HEK293 (cell line): ENCODE measurements around the gene ZNF200.

Experiments used
- CTCF ChIA-PET: fragments of 350-600 bp; formaldehyde crosslinking; extraction: SDS; loops from one replicate; lab custom pipeline; 2021; ENCODE audit warnings: antibody characterized with exemption; lab: Yijun Ruan, JAX
- POLR2A ChIA-PET: fragments of 300-600 bp; formaldehyde crosslinking; extraction: SDS; loops from one replicate; lab custom pipeline; 2020; ENCODE audit warnings: antibody characterized with exemption, inconsistent platforms; lab: Yijun Ruan, JAX
- H3K27ac ChIP-seq: fragments of 200-500 bp; sonication (Bioruptor generic); 2 replicates; pipeline ENCODE4 v1.5.1; 2014; ENCODE audit warnings: low read depth, low read length, control low read depth, inconsistent platforms; ENCODE audit errors: extremely low read depth
- H3K36me3 ChIP-seq, 2 experiments: fragments of 200-500 bp in 1 of 2; sonication (Bioruptor generic) in 1 of 2; 1 replicate in 1 of 2; 2 replicates in 1 of 2; pipeline ENCODE4 v1.5.1; 2014 to 2017; ENCODE audit warnings: inconsistent platforms in 2 of 2, low read length in 2 of 2; ENCODE audit not compliant: control insufficient read depth in 2 of 2, insufficient read depth in 1 of 2
- H3K4me1 ChIP-seq: fragments of 200-500 bp; sonication (Bioruptor generic); 2 replicates; pipeline ENCODE4 v1.5.1; 2014; ENCODE audit warnings: mild to moderate bottlenecking, low read length, inconsistent platforms; ENCODE audit not compliant: control insufficient read depth, insufficient read depth
- H3K4me3 ChIP-seq: 2 replicates; pipeline ENCODE4 v1.5.1; 2011; ENCODE audit warnings: low read depth, mild to moderate bottlenecking, control low read depth, low read length, moderate library complexity
- H3K9me3 ChIP-seq: fragments of 200-500 bp; sonication (Bioruptor generic); 2 replicates; pipeline ENCODE4 v1.5.1; 2014; ENCODE audit warnings: low read depth, low read length, inconsistent platforms; ENCODE audit not compliant: control insufficient read depth, insufficient read depth
- SETDB1 ChIP-seq: IDR thresholded peaks from one replicate; pipeline ENCODE4 v1.6.1; 2017; ENCODE audit warnings: mild to moderate bottlenecking, low read length, moderate library complexity, mixed read lengths; ENCODE audit not compliant: insufficient read length
- SP2 ChIP-seq: fragments of 450-650 bp; formaldehyde crosslinking; IDR thresholded peaks from 2 replicates; pipeline ENCODE4 v1.5.1; 2016; ENCODE audit warnings: missing biosample characterization, missing genetic modification characterization
- TRIM28 ChIP-seq: IDR thresholded peaks from 2 replicates; pipeline ENCODE4 v1.6.1; 2011; ENCODE audit warnings: low read length, control low read depth, borderline replicate concordance
- ZFHX2 ChIP-seq: fragments of 450-650 bp; formaldehyde crosslinking; conservative IDR thresholded peaks from 2 replicates; pipeline ENCODE4 v1.5.1; 2016; ENCODE audit warnings: missing biosample characterization, missing genetic modification characterization
- ZNF138 ChIP-seq: fragments of 450-650 bp; formaldehyde crosslinking; IDR thresholded peaks from 2 replicates; pipeline ENCODE4 v1.5.1; 2016; ENCODE audit warnings: missing biosample characterization, missing genetic modification characterization, borderline replicate concordance
- ZNF23 ChIP-seq: fragments of 450-650 bp; formaldehyde crosslinking; IDR thresholded peaks from 2 replicates; pipeline ENCODE4 v1.5.1; 2016; ENCODE audit warnings: missing biosample characterization, missing genetic modification characterization, borderline replicate concordance
- ZNF335 ChIP-seq: fragments of 450-650 bp; formaldehyde crosslinking; conservative IDR thresholded peaks from 2 replicates; pipeline ENCODE4 v1.5.1; 2016; ENCODE audit warnings: missing biosample characterization, missing genetic modification characterization
- ZNF555 ChIP-seq: fragments of 450-650 bp; formaldehyde crosslinking; conservative IDR thresholded peaks from 2 replicates; pipeline ENCODE4 v1.5.1; 2017; ENCODE audit warnings: missing biosample characterization, mild to moderate bottlenecking, missing genetic modification characterization, inconsistent platforms
- ZNF626 ChIP-seq: fragments of 450-650 bp; sonication (Bioruptor Pico); formaldehyde crosslinking; IDR thresholded peaks from 2 replicates; pipeline ENCODE4 v1.5.1; 2018; ENCODE audit warnings: missing biosample characterization, missing genetic modification characterization, inconsistent platforms
- ZNF707 ChIP-seq: fragments of 450-650 bp; formaldehyde crosslinking; IDR thresholded peaks from 2 replicates; pipeline ENCODE4 v1.5.1; 2016; ENCODE audit warnings: missing biosample characterization, missing genetic modification characterization
- TF ChIP-seq, protein P1 (sequence below): fragments of 450-650 bp; formaldehyde crosslinking; IDR thresholded peaks from 2 replicates; pipeline ENCODE4 v1.5.1; 2017; ENCODE audit warnings: missing biosample characterization, missing genetic modification characterization
- TF ChIP-seq, protein P2 (sequence below): fragments of 450-650 bp; formaldehyde crosslinking; IDR thresholded peaks from 2 replicates; pipeline ENCODE4 v1.5.1; 2016; ENCODE audit warnings: missing biosample characterization, missing genetic modification characterization
- TF ChIP-seq, protein P3 (sequence below): fragments of 450-650 bp; formaldehyde crosslinking; conservative IDR thresholded peaks from 2 replicates; pipeline ENCODE4 v1.5.1; 2016; ENCODE audit warnings: low read depth, missing biosample characterization, missing genetic modification characterization
- TF ChIP-seq, protein P4 (sequence below): fragments of 450-650 bp; IDR thresholded peaks from 2 replicates; pipeline ENCODE4 v1.5.1; 2018; ENCODE audit warnings: missing biosample characterization, missing genetic modification characterization

Gene ZNF200

DNA sequence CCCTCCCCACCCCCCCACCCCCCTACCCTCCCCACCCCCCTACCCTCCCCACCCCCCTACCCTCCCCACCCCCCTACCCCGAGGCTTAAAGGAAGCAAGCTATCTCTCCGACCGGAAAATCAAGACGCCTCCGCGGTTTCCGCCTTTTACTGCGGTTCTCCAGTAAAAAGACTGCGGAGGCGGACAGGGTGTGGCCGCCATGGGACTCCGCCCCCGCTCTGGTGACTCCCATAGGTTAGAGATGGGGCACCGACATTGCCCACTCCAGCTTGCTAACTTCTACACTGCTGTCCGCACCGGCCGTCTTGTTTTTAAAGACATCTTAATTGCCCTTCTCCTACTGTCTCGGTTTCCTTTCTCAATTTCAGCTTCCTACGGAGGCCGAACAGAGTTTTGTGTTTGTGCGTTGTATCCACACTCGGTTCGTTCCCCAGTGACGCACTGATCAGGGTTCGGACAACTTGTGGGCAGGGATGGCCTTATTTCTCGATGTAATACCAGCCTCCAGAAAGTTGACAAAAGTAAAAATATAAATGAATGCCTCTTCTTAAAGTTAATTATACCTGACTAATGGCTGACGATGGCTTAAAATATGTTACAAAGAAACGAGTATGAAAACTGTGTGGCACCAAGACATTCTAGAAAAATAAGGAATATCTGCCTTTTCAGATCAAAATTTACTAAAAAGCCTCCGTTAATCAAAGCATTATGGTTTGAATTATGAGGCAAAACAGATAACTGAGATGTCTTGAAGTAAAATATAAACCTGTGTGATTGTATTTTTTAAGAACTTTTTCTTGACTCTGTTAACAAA lies 1.1 kb upstream of the ZNF200 start:
- H3K4me3 ChIP-seq: no peak overlapping the region
- TF ChIP-seq ZNF555: no peak
- TF ChIP-seq, protein P1, sequence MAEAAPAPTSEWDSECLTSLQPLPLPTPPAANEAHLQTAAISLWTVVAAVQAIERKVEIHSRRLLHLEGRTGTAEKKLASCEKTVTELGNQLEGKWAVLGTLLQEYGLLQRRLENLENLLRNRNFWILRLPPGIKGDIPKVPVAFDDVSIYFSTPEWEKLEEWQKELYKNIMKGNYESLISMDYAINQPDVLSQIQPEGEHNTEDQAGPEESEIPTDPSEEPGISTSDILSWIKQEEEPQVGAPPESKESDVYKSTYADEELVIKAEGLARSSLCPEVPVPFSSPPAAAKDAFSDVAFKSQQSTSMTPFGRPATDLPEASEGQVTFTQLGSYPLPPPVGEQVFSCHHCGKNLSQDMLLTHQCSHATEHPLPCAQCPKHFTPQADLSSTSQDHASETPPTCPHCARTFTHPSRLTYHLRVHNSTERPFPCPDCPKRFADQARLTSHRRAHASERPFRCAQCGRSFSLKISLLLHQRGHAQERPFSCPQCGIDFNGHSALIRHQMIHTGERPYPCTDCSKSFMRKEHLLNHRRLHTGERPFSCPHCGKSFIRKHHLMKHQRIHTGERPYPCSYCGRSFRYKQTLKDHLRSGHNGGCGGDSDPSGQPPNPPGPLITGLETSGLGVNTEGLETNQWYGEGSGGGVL (tag by site-specific recombination): 0 out of 2 replicates have a peak, but pooled peaks have one; percentile 17
- TF ChIP-seq ZFHX2 (tag by site-specific recombination): 0 out of 2 replicates have a peak, but pooled peaks have one; percentile 16
- peak; percentile 91 for TF ChIP-seq SETDB1
- TF ChIP-seq SP2 (tag by site-specific recombination): peak; percentile 28; the same call in 1 of the 2 replicates
- CTCF ChIA-PET: interaction anchor here (0.7 kb wide), 1 partner anchor 22 kb away, joined by 3 read pairs; no protein-coding TSS in a partner anchor
- POLR2A ChIA-PET: interaction anchor here (0.8 to 2.8 kb wide), 4 partner anchors 17 to 165 kb away, joined by 3 to 12 read pairs (median 4); partner anchors contain the start of genes ZNF174, ZNF263 and ZSCAN32
- no peaks in the 10 kb centered on the region for H3K9me3 ChIP-seq
- 0 out of 2 replicates have a peak, but pooled peaks cover 2% of the 10 kb centered on the region for H3K4me1 ChIP-seq
- peaks cover 9 to 30% of the 10 kb centered on the region in 2 experiments for H3K36me3 ChIP-seq
- H3K27ac ChIP-seq: no peak overlapping the region

DNA sequence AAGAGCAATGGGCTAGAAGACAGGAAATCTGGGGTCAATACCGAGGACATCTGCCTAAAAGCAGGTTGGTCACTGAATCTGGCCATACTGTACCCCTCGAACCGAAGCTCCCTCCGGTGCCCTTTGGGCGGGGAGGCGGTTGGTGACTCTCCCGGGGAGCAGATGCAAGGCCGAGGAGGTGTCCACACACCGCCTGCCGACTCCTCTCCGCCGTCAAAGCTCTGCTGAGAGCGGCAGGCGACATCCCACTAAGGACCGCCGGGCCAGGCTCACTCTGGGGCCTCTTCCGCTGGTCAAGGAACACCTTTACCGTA lies 458 bp downstream of the ZNF200 start:
- POLR2A ChIA-PET: interaction anchor here (0.6 to 2.8 kb wide), 6 partner anchors 15 to 100 kb away, joined by 3 to 12 read pairs (median 4); partner anchors contain the start of genes ZNF213 and ZNF263
- Histone ChIP-seq H3K36me3 (peaks cover 25 to 45% of the 10 kb centered on the region in 2 experiments), H3K4me3 (peak overlapping the region; percentile 95), H3K27ac (peak overlapping the region; percentile 80)
- TF ChIP-seq ZNF707 (tag by site-specific recombination) (0 out of 2 replicates have a peak, but pooled peaks have one; percentile 16), ZNF138 (tag by site-specific recombination) (no peak), ZNF335 (tag by site-specific recombination) (0 out of 2 replicates have a peak, but pooled peaks have one; percentile 98)
- TF ChIP-seq, all 188 proteins: peak for 2
- CTCF ChIA-PET: interaction anchor here (1.1 to 1.2 kb wide), 2 partner anchors 32 to 175 kb away, joined by 3 read pairs; no protein-coding TSS in a partner anchor
- Histone ChIP-seq H3K9me3 (no peaks in the 10 kb centered on the region), H3K4me1 (0 out of 2 replicates have a peak, but pooled peaks cover 2% of the 10 kb centered on the region)

DNA sequence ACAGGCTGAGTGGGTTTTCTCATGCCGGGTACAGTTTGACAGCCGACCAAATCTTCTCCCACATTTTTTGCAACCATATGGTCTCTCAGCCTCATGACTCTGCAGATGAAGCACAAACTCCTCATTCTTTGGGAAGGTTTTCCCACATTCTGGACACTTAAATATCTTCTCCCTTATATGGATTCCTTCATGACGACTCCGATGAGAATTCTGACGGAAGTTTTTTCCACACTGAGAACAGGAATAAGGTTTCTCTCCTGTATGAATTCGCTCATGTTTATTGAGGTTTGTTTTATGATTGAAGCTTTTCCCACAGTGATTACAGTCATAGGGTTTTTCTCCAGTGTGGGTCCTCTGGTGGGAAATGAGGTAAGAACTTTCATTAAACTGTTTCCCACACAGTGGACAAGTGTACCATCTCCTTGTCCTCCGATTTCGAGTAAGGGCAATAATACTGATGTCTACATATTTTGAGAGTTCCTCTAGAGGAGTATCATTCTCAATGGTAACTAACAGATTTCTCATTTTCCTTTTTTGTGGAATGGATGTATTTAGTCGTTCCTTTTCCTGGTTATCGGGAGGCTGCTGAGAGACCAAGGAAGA lies 10.9 kb downstream of the ZNF200 start:
- ChIA-PET CTCF (no interaction called here), POLR2A (no interaction called here)
- TF ChIP-seq ZFHX2 (tag by site-specific recombination) (no peak), TRIM28 (peak; percentile 94; the same call in 1 of the 2 replicates), ZNF626 (tag by site-specific recombination) (peak; percentile 68; the same call in 1 of the 2 replicates), SETDB1 (peak; percentile 100), ZNF23 (tag by site-specific recombination) (no peak)
- TF ChIP-seq, protein P2, sequence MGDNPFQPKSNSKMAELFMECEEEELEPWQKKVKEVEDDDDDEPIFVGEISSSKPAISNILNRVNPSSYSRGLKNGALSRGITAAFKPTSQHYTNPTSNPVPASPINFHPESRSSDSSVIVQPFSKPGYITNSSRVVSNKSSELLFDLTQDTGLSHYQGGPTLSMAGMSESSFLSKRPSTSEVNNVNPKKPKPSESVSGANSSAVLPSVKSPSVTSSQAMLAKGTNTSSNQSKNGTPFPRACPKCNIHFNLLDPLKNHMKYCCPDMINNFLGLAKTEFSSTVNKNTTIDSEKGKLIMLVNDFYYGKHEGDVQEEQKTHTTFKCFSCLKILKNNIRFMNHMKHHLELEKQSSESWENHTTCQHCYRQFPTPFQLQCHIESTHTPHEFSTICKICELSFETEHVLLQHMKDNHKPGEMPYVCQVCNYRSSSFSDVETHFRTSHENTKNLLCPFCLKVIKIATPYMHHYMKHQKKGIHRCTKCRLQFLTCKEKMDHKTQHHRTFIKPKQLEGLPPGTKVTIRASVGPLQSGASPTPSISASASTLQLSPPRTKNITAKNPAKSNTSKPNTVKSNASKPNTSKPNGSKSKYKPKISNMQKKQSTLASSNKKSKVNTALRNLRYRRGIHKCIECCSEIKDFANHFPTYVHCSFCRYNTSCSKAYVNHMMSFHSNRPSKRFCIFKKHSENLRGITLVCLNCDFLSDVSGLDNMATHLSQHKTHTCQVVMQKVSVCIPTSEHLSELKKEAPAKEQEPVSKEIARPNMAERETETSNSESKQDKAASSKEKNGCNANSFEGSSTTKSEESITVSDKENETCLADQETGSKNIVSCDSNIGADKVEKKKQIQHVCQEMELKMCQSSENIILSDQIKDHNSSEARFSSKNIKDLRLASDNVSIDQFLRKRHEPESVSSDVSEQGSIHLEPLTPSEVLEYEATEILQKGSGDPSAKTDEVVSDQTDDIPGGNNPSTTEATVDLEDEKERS: peak; percentile 80; the same call in 1 of the 2 replicates
- TF ChIP-seq, protein P3, sequence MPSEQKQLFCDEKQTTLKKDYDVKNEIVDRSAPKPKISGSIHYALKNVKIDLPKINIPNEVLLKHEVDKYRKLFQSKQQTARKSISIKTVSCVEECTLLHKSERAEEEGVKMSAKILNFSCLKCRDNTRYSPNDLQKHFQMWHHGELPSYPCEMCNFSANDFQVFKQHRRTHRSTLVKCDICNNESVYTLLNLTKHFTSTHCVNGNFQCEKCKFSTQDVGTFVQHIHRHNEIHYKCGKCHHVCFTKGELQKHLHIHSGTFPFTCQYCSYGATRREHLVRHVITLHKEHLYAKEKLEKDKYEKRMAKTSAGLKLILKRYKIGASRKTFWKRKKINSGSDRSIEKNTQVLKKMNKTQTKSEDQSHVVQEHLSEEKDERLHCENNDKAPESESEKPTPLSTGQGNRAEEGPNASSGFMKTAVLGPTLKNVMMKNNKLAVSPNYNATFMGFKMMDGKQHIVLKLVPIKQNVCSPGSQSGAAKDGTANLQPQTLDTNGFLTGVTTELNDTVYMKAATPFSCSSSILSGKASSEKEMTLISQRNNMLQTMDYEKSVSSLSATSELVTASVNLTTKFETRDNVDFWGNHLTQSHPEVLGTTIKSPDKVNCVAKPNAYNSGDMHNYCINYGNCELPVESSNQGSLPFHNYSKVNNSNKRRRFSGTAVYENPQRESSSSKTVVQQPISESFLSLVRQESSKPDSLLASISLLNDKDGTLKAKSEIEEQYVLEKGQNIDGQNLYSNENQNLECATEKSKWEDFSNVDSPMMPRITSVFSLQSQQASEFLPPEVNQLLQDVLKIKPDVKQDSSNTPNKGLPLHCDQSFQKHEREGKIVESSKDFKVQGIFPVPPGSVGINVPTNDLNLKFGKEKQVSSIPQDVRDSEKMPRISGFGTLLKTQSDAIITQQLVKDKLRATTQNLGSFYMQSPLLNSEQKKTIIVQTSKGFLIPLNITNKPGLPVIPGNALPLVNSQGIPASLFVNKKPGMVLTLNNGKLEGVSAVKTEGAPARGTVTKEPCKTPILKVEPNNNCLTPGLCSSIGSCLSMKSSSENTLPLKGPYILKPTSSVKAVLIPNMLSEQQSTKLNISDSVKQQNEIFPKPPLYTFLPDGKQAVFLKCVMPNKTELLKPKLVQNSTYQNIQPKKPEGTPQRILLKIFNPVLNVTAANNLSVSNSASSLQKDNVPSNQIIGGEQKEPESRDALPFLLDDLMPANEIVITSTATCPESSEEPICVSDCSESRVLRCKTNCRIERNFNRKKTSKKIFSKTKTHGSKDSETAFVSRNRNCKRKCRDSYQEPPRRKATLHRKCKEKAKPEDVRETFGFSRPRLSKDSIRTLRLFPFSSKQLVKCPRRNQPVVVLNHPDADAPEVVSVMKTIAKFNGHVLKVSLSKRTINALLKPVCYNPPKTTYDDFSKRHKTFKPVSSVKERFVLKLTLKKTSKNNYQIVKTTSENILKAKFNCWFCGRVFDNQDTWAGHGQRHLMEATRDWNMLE (tag by site-specific recombination): peak; percentile 66; the same call in 1 of the 2 replicates
- TF ChIP-seq, protein P4, sequence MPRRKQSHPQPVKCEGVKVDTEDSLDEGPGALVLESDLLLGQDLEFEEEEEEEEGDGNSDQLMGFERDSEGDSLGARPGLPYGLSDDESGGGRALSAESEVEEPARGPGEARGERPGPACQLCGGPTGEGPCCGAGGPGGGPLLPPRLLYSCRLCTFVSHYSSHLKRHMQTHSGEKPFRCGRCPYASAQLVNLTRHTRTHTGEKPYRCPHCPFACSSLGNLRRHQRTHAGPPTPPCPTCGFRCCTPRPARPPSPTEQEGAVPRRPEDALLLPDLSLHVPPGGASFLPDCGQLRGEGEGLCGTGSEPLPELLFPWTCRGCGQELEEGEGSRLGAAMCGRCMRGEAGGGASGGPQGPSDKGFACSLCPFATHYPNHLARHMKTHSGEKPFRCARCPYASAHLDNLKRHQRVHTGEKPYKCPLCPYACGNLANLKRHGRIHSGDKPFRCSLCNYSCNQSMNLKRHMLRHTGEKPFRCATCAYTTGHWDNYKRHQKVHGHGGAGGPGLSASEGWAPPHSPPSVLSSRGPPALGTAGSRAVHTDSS (tag by site-specific recombination): peak; percentile 58
- Histone ChIP-seq H3K4me1 (no peaks in the 10 kb centered on the region), H3K27ac (no peak overlapping the region), H3K36me3 (peaks cover 18 to 64% of the 10 kb centered on the region in 2 experiments), H3K9me3 (no peaks in the 10 kb centered on the region), H3K4me3 (no peak overlapping the region)
